Activated CD8-positive, alpha-beta T cell treated with anti-CD3 and anti-CD28 coated beads for 36 hours (primary cell): ENCODE results near the gene TBXAS1. TPM values are rescaled to one million over a fixed set of nuclear protein-coding genes. Genes with fewer than 3 reads are reported as not detected.
A peak's percentile ranks its signal among the peaks of the same experiment; 100 is the strongest.

Experiments
- ATAC-seq: fragments of 200-7000 bp; cut with Tn5 transposase; one replicate; pipeline ENCODE4 v1.10.0; 2021; ENCODE audit warnings: mild to moderate bottlenecking, moderate library complexity
- CTCF ChIA-PET: fragments of 350-600 bp; sonication (Branson Sonifier 250); formaldehyde crosslinking; loops from one replicate; lab custom pipeline; 2021; ENCODE audit warnings: antibody characterized with exemption; lab: Charles Lee
- POLR2A ChIA-PET: fragments of 350-600 bp; sonication (Branson Sonifier 250); formaldehyde crosslinking; loops from one replicate; lab custom pipeline; 2021; ENCODE audit warnings: antibody characterized with exemption; lab: Charles Lee
- DNase-seq: peaks from one replicate; pipeline ENCODE4 v3.0.0-alpha.2; 2020
- H3K27ac Mint-ChIP-seq: one replicate; pipeline ENCODE4 v1.8.0; 2021; ENCODE audit warnings: mild to moderate bottlenecking, mixed read lengths
- H3K27me3 Mint-ChIP-seq: one replicate; pipeline ENCODE4 v1.8.0; 2021; ENCODE audit warnings: mixed read lengths
- H3K36me3 Mint-ChIP-seq: one replicate; pipeline ENCODE4 v1.8.0; 2021; ENCODE audit warnings: low read depth, mixed read lengths
- H3K4me1 Mint-ChIP-seq: one replicate; pipeline ENCODE4 v1.8.0; 2021; ENCODE audit warnings: low read depth, mixed read lengths
- H3K4me3 Mint-ChIP-seq: one replicate; pipeline ENCODE4 v1.8.0; 2021; ENCODE audit warnings: mild to moderate bottlenecking, moderate library complexity, mixed read lengths
- H3K9me3 Mint-ChIP-seq: one replicate; pipeline ENCODE4 v1.8.0; 2021; ENCODE audit warnings: mixed read lengths
- intact Hi-C: fragments of 100-400 bp; cut with micrococcal nuclease; formaldehyde crosslinking; loops from one replicate; pipeline ENCODE4 v1.10.0; 2022
- total RNA-seq, 2 experiments: library from RNA; stranded (reverse); gene quantifications; one replicate each; pipeline ENCODE4 v1.2.3, GENCODE V29; 2021
- TF ChIP-seq, protein P1 (sequence below): fragments of 200-600 bp; IDR thresholded peaks from one replicate; pipeline ENCODE4 v1.8.0; 2022; ENCODE audit warnings: antibody characterized with exemption, mild to moderate bottlenecking

Gene TBXAS1
- total RNA-seq, 2 experiments from 2014 or later = 1.5 to 2.1 TPM

DNA sequence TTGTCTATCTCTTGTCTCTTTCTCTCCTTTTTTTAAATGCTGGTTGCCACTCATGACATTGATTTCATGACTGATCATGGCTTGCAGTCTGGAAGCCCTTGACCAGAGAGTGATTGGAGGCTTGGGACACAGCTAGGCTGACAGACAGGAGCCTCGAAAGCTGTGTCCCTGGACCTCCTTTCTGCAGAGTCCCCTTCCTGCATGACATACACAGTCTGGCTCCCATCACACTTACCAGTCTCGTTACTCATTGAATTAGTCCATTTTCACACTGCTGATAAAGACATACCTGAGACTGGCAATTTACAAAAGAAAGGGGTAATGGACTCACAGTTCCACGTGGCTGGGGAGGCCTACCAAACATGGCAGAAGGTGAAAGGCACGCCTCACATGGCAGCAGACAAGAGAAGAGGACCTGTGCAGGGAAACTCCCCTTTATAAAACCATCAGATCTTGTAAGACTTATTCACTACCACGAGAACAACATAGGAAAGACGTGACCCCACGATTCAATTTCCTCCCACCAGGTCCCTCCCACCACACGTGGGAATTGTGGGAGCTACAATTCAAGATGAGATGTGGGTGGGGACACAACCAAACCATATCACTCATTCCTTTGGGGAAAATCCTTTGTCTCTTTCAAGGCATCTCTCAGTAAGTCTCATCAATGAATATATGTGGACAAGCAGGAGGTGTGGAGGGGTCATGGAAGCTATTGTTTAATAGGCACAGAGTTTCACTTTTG is 102.3 kb downstream of the TBXAS1 start:
- ChIA-PET CTCF (interaction anchor here (0.6 kb wide), 1 partner anchor 61 kb away, joined by 4 read pairs; no protein-coding TSS in a partner anchor), POLR2A (no interaction called here)
- peaks cover 5% of the 10 kb centered on the region for H3K27me3 Mint-ChIP-seq
- no peaks in the 10 kb centered on the region for H3K9me3 Mint-ChIP-seq
- ATAC-seq (peak; percentile 37), DNase-seq (peak; percentile 22)
- TF ChIP-seq, protein P1, sequence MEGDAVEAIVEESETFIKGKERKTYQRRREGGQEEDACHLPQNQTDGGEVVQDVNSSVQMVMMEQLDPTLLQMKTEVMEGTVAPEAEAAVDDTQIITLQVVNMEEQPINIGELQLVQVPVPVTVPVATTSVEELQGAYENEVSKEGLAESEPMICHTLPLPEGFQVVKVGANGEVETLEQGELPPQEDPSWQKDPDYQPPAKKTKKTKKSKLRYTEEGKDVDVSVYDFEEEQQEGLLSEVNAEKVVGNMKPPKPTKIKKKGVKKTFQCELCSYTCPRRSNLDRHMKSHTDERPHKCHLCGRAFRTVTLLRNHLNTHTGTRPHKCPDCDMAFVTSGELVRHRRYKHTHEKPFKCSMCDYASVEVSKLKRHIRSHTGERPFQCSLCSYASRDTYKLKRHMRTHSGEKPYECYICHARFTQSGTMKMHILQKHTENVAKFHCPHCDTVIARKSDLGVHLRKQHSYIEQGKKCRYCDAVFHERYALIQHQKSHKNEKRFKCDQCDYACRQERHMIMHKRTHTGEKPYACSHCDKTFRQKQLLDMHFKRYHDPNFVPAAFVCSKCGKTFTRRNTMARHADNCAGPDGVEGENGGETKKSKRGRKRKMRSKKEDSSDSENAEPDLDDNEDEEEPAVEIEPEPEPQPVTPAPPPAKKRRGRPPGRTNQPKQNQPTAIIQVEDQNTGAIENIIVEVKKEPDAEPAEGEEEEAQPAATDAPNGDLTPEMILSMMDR = no peak
- H3K27ac Mint-ChIP-seq = peak overlapping the region; percentile 4
- intact Hi-C loops = no loop called here
- H3K4me3 Mint-ChIP-seq = no peak overlapping the region
- peaks cover 8% of the 10 kb centered on the region for H3K4me1 Mint-ChIP-seq
- no peaks in the 10 kb centered on the region for H3K36me3 Mint-ChIP-seq

DNA sequence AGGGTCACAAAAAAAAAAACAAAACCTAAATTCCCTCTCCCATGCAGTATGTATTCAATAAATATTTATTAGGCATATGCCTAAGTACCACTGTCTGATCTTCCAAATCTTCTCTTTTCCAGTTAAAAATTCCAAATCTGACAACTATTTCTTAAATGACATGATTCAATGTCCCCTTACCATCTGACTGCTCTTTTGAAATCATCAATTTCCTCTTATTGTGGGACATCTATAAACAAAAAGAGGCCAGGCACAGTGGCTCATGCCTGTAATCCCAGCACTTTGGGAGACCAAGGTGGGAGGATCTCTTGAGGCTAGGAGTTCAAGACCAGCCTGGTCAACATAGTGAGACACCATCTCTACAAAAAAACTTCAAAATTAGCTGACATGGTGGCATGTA is 103.5 kb downstream of the TBXAS1 start:
- ATAC-seq (no peak), DNase-seq (no peak)
- Mint-ChIP-seq H3K9me3 (no peaks in the 10 kb centered on the region), H3K27me3 (peaks cover 5% of the 10 kb centered on the region), H3K36me3 (no peaks in the 10 kb centered on the region), H3K27ac (no peak overlapping the region), H3K4me1 (peaks cover 10% of the 10 kb centered on the region), H3K4me3 (no peak overlapping the region)
- intact Hi-C loops = no loop called here
- ChIA-PET CTCF (no interaction called here), POLR2A (no interaction called here)
- TF ChIP-seq, protein P1 = no peak

DNA sequence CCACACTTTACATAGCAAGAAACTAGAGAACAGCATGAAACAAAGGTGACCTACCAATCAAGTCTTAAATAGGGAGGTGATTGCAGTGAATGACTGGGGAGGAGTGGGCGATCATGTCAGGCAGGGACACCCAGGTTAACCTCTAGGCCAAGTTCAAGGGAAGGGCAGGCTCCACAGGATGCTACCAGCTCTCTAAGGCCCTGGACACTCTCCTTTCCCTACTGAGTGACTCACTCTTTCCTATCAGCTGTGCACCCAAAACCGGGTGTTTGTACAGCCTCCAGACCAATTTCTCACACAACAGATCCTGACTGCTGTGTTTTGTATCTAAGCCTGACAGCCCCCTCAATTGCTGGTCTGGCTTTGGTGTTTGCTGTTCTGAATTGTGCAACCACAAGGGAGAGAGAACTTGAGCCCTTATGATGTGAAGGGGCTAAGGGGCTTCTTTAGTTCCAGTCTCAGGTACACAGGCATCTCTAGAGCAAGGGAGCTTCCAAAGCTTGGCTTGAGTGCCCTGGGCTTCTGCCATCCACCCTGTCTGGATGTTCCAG is 107.8 kb downstream of the TBXAS1 start:
- no peaks in the 10 kb centered on the region for H3K36me3 Mint-ChIP-seq
- ATAC-seq (peak; percentile 43), DNase-seq (peak; percentile 25)
- TF ChIP-seq, protein P1 = no peak
- peaks cover 8% of the 10 kb centered on the region for H3K4me1 Mint-ChIP-seq
- H3K9me3 Mint-ChIP-seq = no peaks in the 10 kb centered on the region
- H3K4me3 Mint-ChIP-seq = no peak overlapping the region
- peaks cover 6% of the 10 kb centered on the region for H3K27me3 Mint-ChIP-seq
- POLR2A ChIA-PET = interaction anchor here (0.9 to 1.7 kb wide), 3 partner anchors 14 to 27 kb away, joined by 3 to 5 read pairs (median 4); no protein-coding TSS in a partner anchor
- intact Hi-C loops = no loop called here
- H3K27ac Mint-ChIP-seq = no peak overlapping the region
- CTCF ChIA-PET = interaction anchor here (0.9 to 1.6 kb wide), 2 partner anchors 66 to 318 kb away, joined by 3 to 4 read pairs; no protein-coding TSS in a partner anchor

DNA sequence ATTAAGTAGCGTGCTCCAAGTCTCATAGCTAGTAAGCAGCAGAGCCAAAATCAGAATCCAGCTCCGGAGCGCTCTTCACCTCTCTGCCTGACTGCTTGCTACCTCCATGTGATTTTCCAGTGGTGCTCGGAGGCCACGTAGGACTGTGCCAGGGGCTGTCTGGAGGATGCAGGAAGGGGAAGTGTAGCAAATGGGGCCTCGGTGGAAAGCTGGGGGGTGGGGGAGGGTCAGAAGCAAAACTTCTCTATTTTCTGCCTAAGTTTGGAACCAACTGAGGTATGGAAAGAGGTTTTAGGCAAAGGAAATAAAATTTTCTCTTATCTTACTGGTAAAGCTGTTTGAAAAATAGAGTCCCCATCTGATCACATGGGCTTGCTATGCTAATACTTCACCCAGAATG is 108.7 kb downstream of the TBXAS1 start:
- H3K27ac Mint-ChIP-seq = no peak overlapping the region
- H3K27me3 Mint-ChIP-seq = peaks cover 10% of the 10 kb centered on the region
- no peaks in the 10 kb centered on the region for H3K9me3 Mint-ChIP-seq
- ChIA-PET POLR2A (interaction anchor here (0.9 to 1.7 kb wide), 3 partner anchors 15 to 28 kb away, joined by 3 to 5 read pairs (median 4); no protein-coding TSS in a partner anchor), CTCF (interaction anchor here (0.9 to 1.6 kb wide), 2 partner anchors 65 to 319 kb away, joined by 3 to 4 read pairs; no protein-coding TSS in a partner anchor)
- no peak overlapping the region for H3K4me3 Mint-ChIP-seq
- H3K36me3 Mint-ChIP-seq = no peaks in the 10 kb centered on the region
- no peak for ATAC-seq
- DNase-seq = no peak
- intact Hi-C loops = no loop called here
- TF ChIP-seq, protein P1 = no peak
- peaks cover 9% of the 10 kb centered on the region for H3K4me1 Mint-ChIP-seq

DNA sequence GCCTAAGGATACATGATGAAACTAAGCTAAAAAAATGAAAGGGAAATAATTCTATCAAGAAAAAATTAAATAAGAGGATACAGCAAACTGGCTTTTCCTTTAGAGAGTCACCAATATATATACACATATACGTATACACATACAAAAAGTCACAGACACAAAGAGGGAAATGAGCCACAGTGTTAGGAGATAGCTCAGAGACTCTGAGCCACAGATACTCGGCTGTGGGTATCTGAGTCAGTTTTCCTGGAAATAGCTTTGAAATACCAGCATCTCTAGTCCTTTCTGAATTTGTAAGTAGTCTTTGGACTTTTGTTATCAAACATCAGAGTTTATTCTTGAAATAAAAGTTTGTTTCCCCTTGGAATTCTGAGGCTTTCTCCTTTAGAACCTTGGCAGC is 111.8 kb downstream of the TBXAS1 start:
- peak; percentile 36 for DNase-seq

More for the DNA sequence above, 111.8 kb downstream of the TBXAS1 start:
- ChIA-PET CTCF (interaction anchor here (1.2 kb wide), 2 partner anchors 62 to 339 kb away, joined by 3 read pairs; no protein-coding TSS in a partner anchor), POLR2A (interaction anchor here (1.1 to 1.4 kb wide), 2 partner anchors 11 to 12 kb away, joined by 4 read pairs; no protein-coding TSS in a partner anchor)
- no peak overlapping the region for H3K4me3 Mint-ChIP-seq
- H3K27me3 Mint-ChIP-seq = peaks cover 12% of the 10 kb centered on the region
- peaks cover 8% of the 10 kb centered on the region for H3K9me3 Mint-ChIP-seq
- peak; percentile 92 for ATAC-seq
- H3K27ac Mint-ChIP-seq = no peak overlapping the region
- intact Hi-C loops = no loop called here
- no peaks in the 10 kb centered on the region for H3K36me3 Mint-ChIP-seq
- TF ChIP-seq, protein P1 = no peak
- peaks cover 9% of the 10 kb centered on the region for H3K4me1 Mint-ChIP-seq
